Mesothelial cell of epicardium (in vitro differentiated cells): ENCODE data around the gene TMIE. TPM values are rescaled to one million over a fixed set of nuclear protein-coding genes. Genes with fewer than 3 reads are reported as not detected.

Source experiments
- DNase-seq, 2 experiments: peaks; one replicate each; pipeline ENCODE4 v3.0.0; 2021; ENCODE audit warnings: low spot score in 2 of 2; ENCODE audit not compliant: unreplicated experiment in 2 of 2
- H3K27ac Mint-ChIP-seq: 2 replicates; pipeline ENCODE4 v1.8.0; 2021; ENCODE audit warnings: mixed read lengths
- H3K27me3 Mint-ChIP-seq: 2 replicates; pipeline ENCODE4 v1.8.0; 2021; ENCODE audit warnings: low read depth, mixed read lengths
- H3K36me3 Mint-ChIP-seq: 2 replicates; pipeline ENCODE4 v1.8.0; 2021; ENCODE audit warnings: mixed read lengths
- H3K4me1 Mint-ChIP-seq: 2 replicates; pipeline ENCODE4 v1.8.0; 2021; ENCODE audit warnings: mixed read lengths
- H3K4me3 Mint-ChIP-seq: 2 replicates; pipeline ENCODE4 v1.8.0; 2021; ENCODE audit warnings: mild to moderate bottlenecking, moderate library complexity, mixed read lengths
- H3K9me3 Mint-ChIP-seq: 2 replicates; pipeline ENCODE4 v1.8.0; 2021; ENCODE audit warnings: mixed read lengths
- CTCF ChIP-seq: fragments of 200-600 bp; sonication (generic); IDR thresholded peaks from one replicate; pipeline ENCODE4 v1.5.0; 2021; ENCODE audit warnings: antibody characterized with exemption; ENCODE audit not compliant: unreplicated experiment
- total RNA-seq: library from RNA; stranded (reverse); gene quantifications from 3 replicates; pipeline ENCODE4 v1.2.1, GENCODE V29; 2021

TMIE gene
- total RNA-seq, 1 donor from 2014 or later = 0.54 TPM

GRCh38 chr3:46715507-46716175, 14.4 kb downstream of the TMIE start:
- peaks cover 2% of the 10 kb centered on the region for H3K4me1 Mint-ChIP-seq
- peak in 1 of 2 experiments; percentile 29 for DNase-seq
- no peaks in the 10 kb centered on the region for H3K9me3 Mint-ChIP-seq
- no peaks in the 10 kb centered on the region for H3K36me3 Mint-ChIP-seq
- peaks cover 2% of the 10 kb centered on the region for H3K27me3 Mint-ChIP-seq
- H3K27ac Mint-ChIP-seq = no peak overlapping the region
- H3K4me3 Mint-ChIP-seq = no peak overlapping the region
- TF ChIP-seq CTCF = no peak

GRCh38 chr3:46716461-46717441, 15.6 kb downstream of the TMIE start:
- Mint-ChIP-seq H3K4me1 (peaks cover 2% of the 10 kb centered on the region), H3K27me3 (peaks cover 2% of the 10 kb centered on the region), H3K36me3 (no peaks in the 10 kb centered on the region), H3K9me3 (peaks cover 5% of the 10 kb centered on the region), H3K27ac (no peak overlapping the region), H3K4me3 (no peak overlapping the region)
- no peak for TF ChIP-seq CTCF
- DNase-seq = no peak

- no peak within 1 kb of the TSS for H3K4me3 Mint-ChIP-seq
- peak; percentile 32 for TF ChIP-seq CTCF
- peaks cover 5% of the 10 kb centered on the region for H3K9me3 Mint-ChIP-seq
- H3K27ac Mint-ChIP-seq = no peak within 1 kb of the TSS
- DNase-seq = no peak
- H3K4me1 Mint-ChIP-seq = peaks cover 2% of the 10 kb centered on the region
- no peaks in the 10 kb centered on the region for H3K36me3 Mint-ChIP-seq
- H3K27me3 Mint-ChIP-seq = peaks cover 2% of the 10 kb centered on the region
Observed at GRCh38 chr3:46717447-46718231, 16.4 kb downstream of the TMIE start, which contains the start of gene PRSS50. TSS of gene PRSS50 (minus strand) at chr3:46717869. CDS start at chr3:46717824, 45 bp downstream.

- TF ChIP-seq CTCF = no peak
- Mint-ChIP-seq H3K27ac (no peak overlapping the region), H3K9me3 (peaks cover 5% of the 10 kb centered on the region), H3K36me3 (no peaks in the 10 kb centered on the region), H3K4me3 (no peak overlapping the region), H3K27me3 (peaks cover 2% of the 10 kb centered on the region), H3K4me1 (peaks cover 2% of the 10 kb centered on the region)
- DNase-seq = no peak
Observed at GRCh38 chr3:46719044-46719565, 17.9 kb downstream of the TMIE start.

- H3K9me3 Mint-ChIP-seq = peaks cover 5% of the 10 kb centered on the region
- H3K27ac Mint-ChIP-seq = no peak overlapping the region
- H3K36me3 Mint-ChIP-seq = no peaks in the 10 kb centered on the region
- H3K4me3 Mint-ChIP-seq = no peak overlapping the region
- peaks cover 2% of the 10 kb centered on the region for H3K27me3 Mint-ChIP-seq
- no peak for DNase-seq
- no peak for TF ChIP-seq CTCF
- peaks cover 2% of the 10 kb centered on the region for H3K4me1 Mint-ChIP-seq
Observed at GRCh38 chr3:46719735-46720271, 18.6 kb downstream of the TMIE start.
